GM21360 (cell line): ENCODE measurements around the gene CTIF.

ENCODE experiments used
- ATAC-seq: cut with Tn5 transposase; IDR thresholded peaks from one replicate; pipeline ENCODE4 v1.9.1; 2021; ENCODE audit warnings: mild to moderate bottlenecking, moderate library complexity; ENCODE audit not compliant: unreplicated experiment

Gene CTIF

GRCh38 chr18:48742304-48742703 lies 203.5 kb downstream of the CTIF start:
- no peak for ATAC-seq

GRCh38 chr18:48742706-48743475 lies 204.1 kb downstream of the CTIF start:
- no peak for ATAC-seq

GRCh38 chr18:48743886-48744285 lies 205.1 kb downstream of the CTIF start:
- no peak for ATAC-seq

DNA sequence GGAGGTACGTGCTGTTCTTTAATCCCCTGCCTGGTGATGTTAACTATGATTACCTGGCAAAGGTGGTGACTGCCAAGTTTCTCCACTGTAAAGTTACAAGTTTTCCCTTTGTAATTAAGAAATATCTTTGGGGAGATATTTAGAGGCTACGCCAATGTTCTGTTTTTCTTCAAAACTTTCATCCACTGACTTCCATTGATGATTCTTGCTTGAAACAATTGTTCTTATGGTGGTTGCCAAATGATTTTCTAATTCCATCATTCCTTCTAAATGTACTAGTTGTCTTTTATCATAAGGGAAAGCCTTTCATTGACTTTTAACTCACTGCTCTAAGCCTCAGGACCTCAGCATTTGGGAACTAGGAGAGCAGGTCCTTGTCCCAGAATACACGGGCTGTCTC lies 206.5 kb downstream of the CTIF start:
- no peak for ATAC-seq

DNA sequence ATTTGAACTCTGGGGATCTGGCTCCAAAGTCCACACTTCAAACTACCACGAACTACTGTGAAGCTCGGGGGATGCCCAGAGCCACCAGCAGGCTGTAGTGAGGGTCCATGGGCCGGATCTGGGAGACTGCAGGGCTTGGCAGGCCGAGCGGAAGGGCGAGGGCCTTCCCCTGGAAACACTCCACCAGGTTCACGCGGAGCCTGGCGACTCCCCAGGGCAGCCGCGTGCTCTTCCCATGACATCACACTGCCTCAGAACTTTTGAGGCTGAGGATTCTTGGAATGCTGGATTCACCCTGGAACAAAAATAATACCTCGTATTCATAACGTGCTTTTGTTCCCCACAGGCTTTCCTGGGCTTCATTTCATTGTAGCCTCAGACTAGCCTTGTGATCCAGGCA lies 210.9 kb downstream of the CTIF start:
- ATAC-seq = no peak

DNA sequence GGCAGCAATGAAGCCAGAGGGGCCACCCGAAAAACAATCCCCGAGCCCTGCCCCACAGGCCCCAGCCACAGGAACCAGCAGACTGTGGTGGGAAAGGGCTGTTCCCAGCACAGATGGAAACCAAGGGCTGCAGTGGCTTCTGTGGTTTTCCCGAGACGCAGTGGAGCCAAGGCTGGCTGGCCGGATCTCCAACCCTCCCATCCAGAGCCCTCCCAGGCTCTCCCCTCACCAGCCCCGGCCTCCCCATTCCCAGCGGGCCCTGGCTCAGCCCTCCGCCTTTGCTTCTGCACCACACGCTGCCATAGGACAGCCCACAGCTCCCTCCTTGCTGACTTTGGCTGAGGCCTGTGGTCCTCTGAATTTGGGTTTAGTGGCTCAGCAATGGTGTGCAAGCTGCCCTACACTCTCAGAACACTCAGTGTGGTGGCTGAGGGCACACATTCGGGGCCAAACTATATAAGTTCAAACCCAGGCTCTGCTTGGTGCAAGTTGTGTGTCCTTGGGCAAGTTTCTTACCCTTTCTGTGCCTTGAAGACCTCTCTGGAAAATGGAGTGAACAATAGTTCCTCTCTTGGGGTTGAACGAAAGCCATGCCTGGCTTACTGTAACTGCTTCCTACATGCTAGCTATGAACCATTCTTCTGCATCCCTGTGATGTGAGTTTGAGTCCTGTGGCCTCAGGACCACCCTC lies 211.8 kb downstream of the CTIF start:
- ATAC-seq = no peak

GRCh38 chr18:48751727-48752468 lies 213.1 kb downstream of the CTIF start:
- no peak for ATAC-seq

GRCh38 chr18:48752478-48752877 lies 213.6 kb downstream of the CTIF start:
- no peak for ATAC-seq

- no peak for ATAC-seq
Observed at GRCh38 chr18:48752928-48753327, 214.1 kb downstream of the CTIF start.

- ATAC-seq = no peak
Observed at GRCh38 chr18:48753691-48754090, 214.9 kb downstream of the CTIF start.

GRCh38 chr18:48754559-48754958 lies 215.7 kb downstream of the CTIF start:
- no peak for ATAC-seq

DNA sequence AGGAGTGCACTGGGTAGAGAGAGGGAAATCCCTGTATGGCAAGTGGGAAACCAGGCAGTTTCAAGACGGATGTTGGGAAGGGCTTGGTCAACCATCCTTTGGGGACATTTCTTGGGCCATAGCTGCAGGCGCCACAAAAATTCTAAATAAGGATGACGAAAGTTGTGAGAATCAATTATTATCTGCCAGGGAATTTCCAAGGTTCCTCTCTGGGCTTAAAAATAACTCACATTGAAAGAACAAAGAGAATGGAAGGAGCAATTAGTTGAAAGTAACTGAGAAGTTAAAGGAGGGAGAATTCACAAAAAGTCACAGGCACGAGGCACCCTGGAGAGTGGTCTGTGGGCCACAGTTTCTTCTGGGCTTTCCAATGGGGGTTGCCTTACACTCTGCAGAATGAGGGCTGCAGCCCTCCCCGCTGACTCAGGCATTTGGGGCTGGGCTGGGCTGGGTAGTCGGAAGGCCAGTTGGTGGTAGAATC lies 216.2 kb downstream of the CTIF start:
- no peak for ATAC-seq

- ATAC-seq = no peak
Observed at GRCh38 chr18:48756511-48757226, 217.8 kb downstream of the CTIF start.

GRCh38 chr18:48757367-48757766 lies 218.5 kb downstream of the CTIF start:
- ATAC-seq = no peak

- no peak for ATAC-seq
Observed at GRCh38 chr18:48757906-48758305, 219.1 kb downstream of the CTIF start.

DNA sequence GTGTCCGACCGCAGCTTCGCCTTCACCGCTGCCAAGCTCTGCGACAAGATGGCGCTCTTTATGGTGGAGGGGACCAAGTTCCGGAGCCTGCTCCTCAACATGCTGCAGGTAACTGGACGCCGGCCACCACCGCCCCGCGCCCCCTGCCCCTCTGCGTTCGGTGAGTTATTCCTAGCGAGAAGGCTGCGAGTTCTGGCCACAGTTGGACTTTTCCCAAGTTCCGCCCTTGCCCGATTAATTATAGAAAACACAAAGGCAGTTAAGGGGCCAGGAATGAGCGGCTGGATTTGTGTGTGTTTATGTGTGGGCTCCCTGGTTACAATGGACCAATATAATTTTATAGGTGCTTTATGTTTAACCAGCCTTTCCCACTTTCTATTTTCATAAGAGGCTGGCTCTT lies 222.8 kb downstream of the CTIF start:
- no peak for ATAC-seq

DNA sequence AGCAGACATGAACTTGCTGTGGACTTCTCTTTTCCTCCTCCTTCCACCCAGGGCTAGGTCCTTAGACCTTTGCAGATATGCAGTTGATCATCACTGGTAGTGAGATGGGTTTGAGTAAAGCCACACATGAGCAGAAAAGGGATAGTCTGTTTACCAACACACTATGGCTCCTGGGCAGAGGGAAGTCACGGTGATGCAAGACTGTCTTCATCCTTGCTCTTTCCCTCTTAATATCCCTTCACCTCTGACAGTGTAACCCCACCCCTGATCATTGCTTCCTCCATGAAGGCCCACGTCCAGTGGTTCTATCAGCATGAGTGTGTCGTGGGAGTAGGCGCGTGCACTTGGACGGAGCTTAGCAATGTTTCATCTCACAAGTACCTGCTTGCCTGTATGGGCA lies 223.2 kb downstream of the CTIF start:
- ATAC-seq = no peak

GRCh38 chr18:48762836-48763718 lies 224.2 kb downstream of the CTIF start:
- ATAC-seq = no peak

- no peak for ATAC-seq
Observed at GRCh38 chr18:48763719-48764100, 224.9 kb downstream of the CTIF start.

DNA sequence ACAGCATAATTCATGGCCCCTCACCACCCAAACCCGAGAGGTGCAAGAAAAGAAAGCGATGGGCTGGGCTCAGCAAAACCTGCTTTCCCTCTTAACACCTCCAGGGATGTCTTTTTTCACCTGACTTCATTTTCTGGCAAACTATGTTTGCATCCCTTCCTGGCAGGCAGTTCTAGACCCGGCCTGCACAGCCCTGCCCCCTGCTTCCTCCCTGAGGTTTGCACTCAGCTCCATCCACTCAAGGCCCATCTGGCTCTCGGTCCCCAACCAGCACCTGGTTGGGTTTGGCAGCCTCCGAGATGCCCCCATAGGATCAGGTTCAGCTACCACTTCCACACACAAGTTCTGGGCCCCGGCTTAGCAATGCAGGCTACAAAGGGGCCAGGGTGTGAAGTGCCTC lies 226.2 kb downstream of the CTIF start:
- no peak for ATAC-seq
